Measurements from ENCODE around the gene PTPRJ.

PTPRJ gene

GRCh38 chr11:48043111-48043990 is 63.0 kb downstream of the PTPRJ start:
- DNase-seq, result no peak

- no peak for DNase-seq
These were observed 63.7 kb downstream of the PTPRJ start for GRCh38 chr11:48043991-48044512.

GRCh38 chr11:48044577-48044976 is 64.2 kb downstream of the PTPRJ start:
- no peak for DNase-seq

GRCh38 chr11:48045536-48045935 is 65.2 kb downstream of the PTPRJ start:
- no peak for DNase-seq

- DNase-seq, result no peak
These were observed 67.3 kb downstream of the PTPRJ start for GRCh38 chr11:48047616-48048015.

GRCh38 chr11:48049036-48049435 is 68.7 kb downstream of the PTPRJ start:
- DNase-seq, result no peak

- DNase-seq, result no peak
These were observed 69.9 kb downstream of the PTPRJ start for GRCh38 chr11:48050304-48050703.

GRCh38 chr11:48051217-48051830 is 71.0 kb downstream of the PTPRJ start:
- no peak for DNase-seq

GRCh38 chr11:48052183-48053044 is 72.1 kb downstream of the PTPRJ start:
- DNase-seq, result no peak

- DNase-seq, result no peak
These were observed 74.6 kb downstream of the PTPRJ start for GRCh38 chr11:48054994-48055291.

GRCh38 chr11:48055292-48056132 is 75.2 kb downstream of the PTPRJ start:
- DNase-seq, result peak; percentile 19

GRCh38 chr11:48056325-48057183 is 76.2 kb downstream of the PTPRJ start:
- no peak for DNase-seq

- DNase-seq, result no peak
These were observed 77.7 kb downstream of the PTPRJ start for GRCh38 chr11:48058064-48058463.

- no peak for DNase-seq
These were observed 78.4 kb downstream of the PTPRJ start for GRCh38 chr11:48058788-48059187.

- no peak for DNase-seq
These were observed 82.3 kb downstream of the PTPRJ start for GRCh38 chr11:48062649-48063048.

- no peak for DNase-seq
These were observed 83.1 kb downstream of the PTPRJ start for GRCh38 chr11:48063424-48063978.

GRCh38 chr11:48064306-48064705 is 83.9 kb downstream of the PTPRJ start:
- no peak for DNase-seq

- DNase-seq, result no peak
These were observed 86.8 kb downstream of the PTPRJ start for GRCh38 chr11:48066881-48067800.

- DNase-seq, result no peak
These were observed 92.9 kb downstream of the PTPRJ start for GRCh38 chr11:48073031-48073861.
